Peyer's patch (tissue), 4 donors: ENCODE results near the gene CELF4.

Source experiments
- POLR2A ChIP-seq, 2 donors: fragments of 450-650 bp; IDR thresholded peaks; one replicate each; pipeline ENCODE4 v1.5.1; 2017; ENCODE audit warnings: antibody characterized with exemption in 2 of 2, mild to moderate bottlenecking in 2 of 2, moderate library complexity in 2 of 2
- TF ChIP-seq, protein P1 (sequence below), 6 experiments: fragments of 450-650 bp in 4 of 6; fragments of 200-600 bp in 2 of 6; sonication (generic) in 1 of 6; IDR thresholded peaks; one replicate each; pipeline ENCODE4 v1.5.1; 2017 to 2019; ENCODE audit warnings: antibody characterized with exemption in 6 of 6, mild to moderate bottlenecking in 3 of 6, moderate library complexity in 1 of 6

DNA sequence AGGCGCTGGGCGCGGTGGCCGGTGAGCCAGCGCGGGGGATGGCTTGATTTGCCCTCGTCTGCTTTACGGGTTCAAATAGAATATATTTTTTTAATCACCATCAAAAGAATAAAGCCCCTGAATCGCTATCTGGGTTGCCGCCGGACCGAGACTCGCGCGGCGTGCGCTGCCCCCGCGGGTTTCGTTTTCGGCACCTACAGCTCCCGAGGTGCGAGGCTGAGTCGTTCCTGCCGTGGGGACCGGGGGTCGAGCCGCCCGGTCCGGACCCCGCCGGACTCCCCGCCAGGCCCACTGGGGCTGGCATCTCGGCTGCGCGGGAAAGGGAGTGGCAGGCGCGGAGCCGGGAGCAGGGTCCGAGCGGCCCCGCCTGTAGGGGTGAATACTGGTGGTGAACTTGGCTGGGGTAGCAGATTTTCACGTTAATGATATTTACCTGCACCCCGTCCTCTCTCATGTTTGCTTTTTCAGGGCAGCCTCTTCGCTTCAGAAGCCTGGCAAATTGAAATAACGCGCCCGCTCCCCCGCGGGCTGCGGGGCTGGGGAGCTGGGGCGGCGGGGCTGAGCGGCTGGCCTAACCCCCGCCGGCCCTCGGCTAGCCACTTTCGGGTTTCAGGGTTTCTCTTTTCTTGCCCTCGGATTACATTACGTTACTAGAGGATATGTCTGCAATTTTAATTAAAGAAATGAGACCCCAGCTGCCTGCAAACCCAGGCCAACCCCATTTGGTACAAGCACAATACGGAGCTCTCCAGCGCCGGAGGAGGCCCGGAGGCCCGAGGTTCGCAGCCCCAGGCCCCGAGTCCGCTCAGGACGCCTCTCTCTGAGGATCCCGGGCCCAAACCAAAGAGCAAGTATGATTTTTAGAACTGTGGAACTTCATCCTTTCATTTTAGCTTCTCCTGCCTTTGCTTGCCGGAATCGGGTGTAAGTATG, 1.7 kb upstream of the CELF4 start:
- TF ChIP-seq, protein P1, sequence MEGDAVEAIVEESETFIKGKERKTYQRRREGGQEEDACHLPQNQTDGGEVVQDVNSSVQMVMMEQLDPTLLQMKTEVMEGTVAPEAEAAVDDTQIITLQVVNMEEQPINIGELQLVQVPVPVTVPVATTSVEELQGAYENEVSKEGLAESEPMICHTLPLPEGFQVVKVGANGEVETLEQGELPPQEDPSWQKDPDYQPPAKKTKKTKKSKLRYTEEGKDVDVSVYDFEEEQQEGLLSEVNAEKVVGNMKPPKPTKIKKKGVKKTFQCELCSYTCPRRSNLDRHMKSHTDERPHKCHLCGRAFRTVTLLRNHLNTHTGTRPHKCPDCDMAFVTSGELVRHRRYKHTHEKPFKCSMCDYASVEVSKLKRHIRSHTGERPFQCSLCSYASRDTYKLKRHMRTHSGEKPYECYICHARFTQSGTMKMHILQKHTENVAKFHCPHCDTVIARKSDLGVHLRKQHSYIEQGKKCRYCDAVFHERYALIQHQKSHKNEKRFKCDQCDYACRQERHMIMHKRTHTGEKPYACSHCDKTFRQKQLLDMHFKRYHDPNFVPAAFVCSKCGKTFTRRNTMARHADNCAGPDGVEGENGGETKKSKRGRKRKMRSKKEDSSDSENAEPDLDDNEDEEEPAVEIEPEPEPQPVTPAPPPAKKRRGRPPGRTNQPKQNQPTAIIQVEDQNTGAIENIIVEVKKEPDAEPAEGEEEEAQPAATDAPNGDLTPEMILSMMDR (IDR thresholded peaks at IDR 0.05), result no peak
- no peak for TF ChIP-seq POLR2A (IDR thresholded peaks at IDR 0.05)
